HG02884 (cell line): Measurements from ENCODE around the gene PDSS1.

Experiments used
- ATAC-seq: cut with Tn5 transposase; IDR thresholded peaks from one replicate; pipeline ENCODE4 v1.9.1; 2021; ENCODE audit warnings: mild to moderate bottlenecking, moderate library complexity; ENCODE audit not compliant: unreplicated experiment

Gene PDSS1

DNA sequence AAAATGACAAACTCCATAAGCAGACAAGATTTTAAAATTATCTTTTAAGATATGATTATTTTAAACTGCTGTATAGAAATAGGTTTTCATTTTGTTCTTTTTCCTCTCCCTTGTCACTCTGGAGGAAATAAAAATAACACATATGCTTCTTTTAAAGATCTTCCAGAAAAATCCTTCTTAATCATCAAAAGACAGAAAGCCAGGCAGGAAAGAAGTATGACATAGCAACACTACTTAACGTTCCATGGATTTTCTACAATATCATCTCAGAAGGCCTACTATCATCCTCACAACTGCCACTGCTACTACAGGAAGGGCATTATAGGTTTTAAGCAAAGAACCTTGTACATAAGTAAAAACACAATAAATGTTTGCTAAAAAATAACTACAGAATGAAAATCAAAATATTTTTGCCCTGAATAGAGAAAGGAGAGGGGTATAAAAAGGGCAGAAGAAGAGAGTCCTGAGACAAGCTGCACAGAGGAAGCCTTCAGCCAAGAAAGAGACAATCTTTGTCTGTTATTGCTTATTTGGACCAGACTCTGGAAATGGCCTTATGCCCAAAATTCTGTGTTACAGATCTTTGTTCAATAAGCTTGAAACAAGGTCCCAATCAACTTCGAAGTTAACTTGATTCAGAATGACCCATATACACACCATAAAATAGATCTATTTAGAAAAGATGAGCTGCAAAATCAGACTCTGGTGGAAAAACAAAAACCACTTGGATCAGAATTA lies 95.4 kb downstream of the PDSS1 start:
- no peak for ATAC-seq
